Left kidney (tissue), 8 donors: Measurements from ENCODE around the gene FAM53C. TPM values are rescaled to one million over a fixed set of nuclear protein-coding genes. Genes with fewer than 3 reads are reported as not detected.
A peak's percentile ranks its signal among the peaks of the same experiment; 100 is the strongest.
"Not testable (repeated sequence)": the region's sequence is repeated elsewhere in the genome, so short reads cannot be mapped to it uniquely, and the experiment has no call there.

Source experiments
- DNase-seq: peaks from one replicate; pipeline ENCODE4 v3.0.0-alpha.2; 2013
- long read RNA-seq, 8 donors: transcript quantifications; one replicate each; lab custom pipeline, GENCODE V29; 2026
- polyA plus RNA-seq: library from polyadenylated mRNA; unstranded; fragments of 120-200 nt; gene quantifications from one replicate; pipeline ENCODE4 v1.2.1, GENCODE V29; 2013; ENCODE audit not compliant: insufficient read length

FAM53C gene
- 35.2 TPM for polyA plus RNA-seq
- long read RNA-seq, donor 1, full-length matches to known transcripts: 1 of 20 reads
- long read RNA-seq, donor 1, partial matches to known transcripts: 19 of 20 reads
- long read RNA-seq, donor 1, other reads (novel, unspliced or antisense): 0 of 20 reads
- long read RNA-seq, donor 2, full-length matches to known transcripts: 10 of 15 reads
- long read RNA-seq, donor 2, partial matches to known transcripts: 5 of 15 reads
- long read RNA-seq, donor 2, other reads (novel, unspliced or antisense): 0 of 15 reads
- long read RNA-seq, donor 3, full-length matches to known transcripts: 4 of 4 reads
- long read RNA-seq, donor 3, partial matches to known transcripts: 0 of 4 reads
- long read RNA-seq, donor 3, other reads (novel, unspliced or antisense): 0 of 4 reads
- long read RNA-seq, donor 4: 0 reads
- long read RNA-seq, donor 5, full-length matches to known transcripts: 6 of 6 reads
- long read RNA-seq, donor 5, partial matches to known transcripts: 0 of 6 reads
- long read RNA-seq, donor 5, other reads (novel, unspliced or antisense): 0 of 6 reads
- long read RNA-seq, donor 6, full-length matches to known transcripts: 2 of 2 reads
- long read RNA-seq, donor 6, partial matches to known transcripts: 0 of 2 reads
- long read RNA-seq, donor 6, other reads (novel, unspliced or antisense): 0 of 2 reads
- long read RNA-seq, donor 7, full-length matches to known transcripts: 6 of 14 reads
- long read RNA-seq, donor 7, partial matches to known transcripts: 8 of 14 reads
- long read RNA-seq, donor 7, other reads (novel, unspliced or antisense): 0 of 14 reads
- long read RNA-seq, donor 8, full-length matches to known transcripts: 3 of 3 reads
- long read RNA-seq, donor 8, partial matches to known transcripts: 0 of 3 reads
- long read RNA-seq, donor 8, other reads (novel, unspliced or antisense): 0 of 3 reads

GRCh38 chr5:138337685-138338410 is at the start of gene FAM53C:
TSS of gene FAM53C (plus strand) at chr5:138338266. CDS start at chr5:138341336, 3,070 bp downstream.
- peak; percentile 94 for DNase-seq

GRCh38 chr5:138289296-138289695 is 48.8 kb upstream of the FAM53C start:
- DNase-seq: no peak

DNA sequence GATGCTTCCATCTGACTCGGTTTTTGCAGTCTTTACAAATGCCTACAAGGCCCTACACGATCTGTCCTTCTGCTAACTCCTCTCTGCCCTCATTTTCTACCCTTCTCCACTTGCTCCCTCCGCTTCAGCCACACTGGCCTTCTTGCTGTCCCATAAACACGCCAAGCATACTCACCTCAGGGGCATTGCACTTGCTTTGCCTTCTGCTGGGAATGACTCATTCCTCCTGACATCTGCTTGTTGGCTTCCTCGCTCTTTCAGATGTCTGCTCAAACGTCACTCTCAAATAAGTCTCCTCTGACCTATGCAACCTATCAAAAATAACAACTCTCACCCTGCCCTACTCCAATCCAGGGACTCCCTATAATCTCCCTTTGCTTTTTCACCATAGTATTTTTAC is 34.7 kb upstream of the FAM53C start:
- no peak for DNase-seq

GRCh38 chr5:138305797-138306196 is 32.3 kb upstream of the FAM53C start:
- DNase-seq: no peak

DNA sequence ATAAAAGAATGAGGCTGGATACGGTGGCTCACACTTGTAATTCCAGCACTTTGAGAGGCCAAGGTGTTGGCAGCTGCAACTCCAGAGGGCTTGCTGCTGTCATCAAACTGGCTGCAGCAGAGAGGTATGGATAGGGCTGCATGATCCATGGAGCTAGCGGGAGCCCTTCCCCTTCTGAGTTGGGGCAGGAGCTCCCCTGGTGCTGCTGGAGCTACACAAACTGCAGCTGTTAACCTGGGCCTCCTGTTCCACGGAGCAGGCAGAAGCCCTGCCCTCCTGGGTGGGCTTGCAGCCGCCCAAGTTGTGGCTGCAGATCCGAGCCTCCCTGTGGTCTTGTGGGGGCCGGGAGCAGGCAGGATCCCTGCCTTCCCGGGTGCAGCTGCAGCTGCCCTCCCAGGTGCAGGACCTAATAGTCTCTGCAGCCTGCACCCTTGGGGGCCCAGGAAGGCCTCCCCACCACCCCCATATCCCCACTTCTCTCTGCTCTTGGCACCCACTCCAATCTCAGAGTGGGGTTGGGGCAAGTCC is 22.3 kb upstream of the FAM53C start:
- DNase-seq: no peak

DNA sequence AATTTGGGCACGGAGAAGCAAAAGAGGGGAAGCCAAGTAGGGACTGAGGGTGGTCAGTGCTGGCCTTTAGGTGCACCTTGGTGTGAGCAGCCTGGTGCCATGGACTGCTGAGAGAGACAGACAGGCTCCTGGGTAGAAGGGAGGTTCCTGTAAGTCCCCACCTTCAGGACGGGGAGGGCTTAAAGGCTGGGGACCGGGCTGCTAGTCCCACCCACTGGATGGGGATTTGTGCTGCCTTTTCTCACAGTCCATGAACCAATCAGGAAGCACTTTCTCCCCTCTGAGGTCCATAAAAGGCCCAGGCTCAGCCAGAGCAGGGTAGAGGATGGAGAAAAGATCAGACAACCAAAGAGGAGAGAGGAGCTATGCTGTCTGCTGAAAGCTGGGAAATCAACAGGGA is 21.7 kb upstream of the FAM53C start:
- DNase-seq: no peak

- not testable (repeated sequence) for DNase-seq
Observed at GRCh38 chr5:138318211-138318610, 19.9 kb upstream of the FAM53C start.

- DNase-seq: no peak
Observed at GRCh38 chr5:138330813-138331448, 7.1 kb upstream of the FAM53C start.

DNA sequence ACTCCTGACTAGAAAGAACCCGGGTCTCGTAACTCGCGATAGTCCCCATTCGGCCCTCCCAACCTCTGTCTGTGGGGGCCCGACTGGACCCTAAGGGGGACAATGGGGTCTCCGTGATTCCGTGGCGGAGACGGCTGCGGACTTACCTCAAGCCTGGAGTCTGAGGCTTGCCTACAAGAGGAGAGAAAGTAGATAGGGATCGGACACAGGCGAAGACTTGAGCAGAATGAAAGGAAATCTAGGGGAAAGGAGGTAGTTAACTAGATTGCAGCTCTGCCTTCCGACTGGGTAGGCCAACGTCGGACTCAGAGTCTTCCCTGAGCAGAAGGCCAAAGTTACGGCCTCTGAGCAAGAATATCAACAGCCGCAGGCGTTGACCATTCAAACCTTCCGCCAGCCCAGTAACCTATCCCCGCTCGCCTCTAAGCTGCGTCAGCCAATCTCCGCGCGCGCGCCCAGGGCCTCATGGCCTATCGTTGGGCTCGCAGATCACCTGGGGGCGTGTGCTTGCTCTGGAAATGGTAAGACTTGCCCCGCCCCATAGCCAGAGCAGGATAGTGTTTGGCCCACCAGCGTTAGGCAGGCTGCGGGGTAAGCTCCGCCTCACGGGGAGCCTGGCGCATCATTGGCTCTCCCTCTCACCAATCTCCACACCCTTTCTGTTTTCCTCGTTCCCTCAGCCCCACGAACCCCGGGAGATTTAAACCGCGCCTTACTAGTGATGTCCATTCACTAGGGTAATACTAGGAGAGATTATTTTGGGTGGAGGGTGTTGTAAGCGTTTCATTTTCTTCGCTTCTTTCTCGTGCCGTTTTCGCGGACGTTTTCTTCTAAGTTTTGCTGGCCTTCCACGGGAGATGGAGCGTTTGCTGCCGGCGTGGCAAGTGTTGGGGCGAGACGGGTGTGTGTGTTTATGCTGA is 6.4 kb upstream of the FAM53C start, which contains the start of gene CDC25C:
Gene CDC25C, minus strand, starts transcription at position 356 of the 920 bp plus-strand sequence. CDS start 624 bp downstream, outside the sequence.
- DNase-seq: peak; percentile 98

- DNase-seq: no peak
Observed at GRCh38 chr5:138334867-138335447, 3.1 kb upstream of the FAM53C start.

DNA sequence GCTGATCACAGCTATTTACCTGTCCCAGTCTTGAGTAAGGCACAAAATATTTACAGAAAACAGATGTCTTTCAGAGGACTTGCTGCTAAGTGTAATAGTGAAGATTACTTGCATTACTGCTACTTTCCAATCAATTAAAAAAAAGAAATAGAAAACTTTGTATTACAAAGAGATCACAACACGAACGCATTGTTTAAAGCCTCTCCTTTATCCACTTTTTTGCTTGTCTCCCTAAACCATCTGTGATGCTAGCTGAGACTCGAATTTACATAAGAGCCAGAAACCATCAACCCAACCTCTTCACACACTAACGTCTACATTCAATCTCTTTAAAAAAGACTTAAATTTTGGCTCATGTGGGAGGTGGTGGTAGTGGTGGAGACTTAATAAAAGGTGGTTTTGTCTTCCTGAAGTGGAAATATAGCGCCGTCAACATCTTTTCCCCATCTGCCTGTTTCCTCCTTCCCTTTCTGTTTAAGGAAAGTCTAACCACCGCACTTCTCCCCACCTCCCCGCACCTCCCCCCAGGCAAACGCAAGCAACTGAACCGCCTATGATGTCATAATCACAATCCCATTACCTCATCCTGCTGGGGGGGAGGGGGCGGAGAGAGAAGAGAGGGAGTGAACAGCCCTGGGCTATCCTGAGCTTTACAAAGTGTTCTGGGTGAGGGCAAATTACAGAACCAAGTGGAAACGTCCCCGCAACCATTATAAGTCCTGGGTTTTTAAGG is 948 bp upstream of the FAM53C start:
- DNase-seq: peak; percentile 87

DNA sequence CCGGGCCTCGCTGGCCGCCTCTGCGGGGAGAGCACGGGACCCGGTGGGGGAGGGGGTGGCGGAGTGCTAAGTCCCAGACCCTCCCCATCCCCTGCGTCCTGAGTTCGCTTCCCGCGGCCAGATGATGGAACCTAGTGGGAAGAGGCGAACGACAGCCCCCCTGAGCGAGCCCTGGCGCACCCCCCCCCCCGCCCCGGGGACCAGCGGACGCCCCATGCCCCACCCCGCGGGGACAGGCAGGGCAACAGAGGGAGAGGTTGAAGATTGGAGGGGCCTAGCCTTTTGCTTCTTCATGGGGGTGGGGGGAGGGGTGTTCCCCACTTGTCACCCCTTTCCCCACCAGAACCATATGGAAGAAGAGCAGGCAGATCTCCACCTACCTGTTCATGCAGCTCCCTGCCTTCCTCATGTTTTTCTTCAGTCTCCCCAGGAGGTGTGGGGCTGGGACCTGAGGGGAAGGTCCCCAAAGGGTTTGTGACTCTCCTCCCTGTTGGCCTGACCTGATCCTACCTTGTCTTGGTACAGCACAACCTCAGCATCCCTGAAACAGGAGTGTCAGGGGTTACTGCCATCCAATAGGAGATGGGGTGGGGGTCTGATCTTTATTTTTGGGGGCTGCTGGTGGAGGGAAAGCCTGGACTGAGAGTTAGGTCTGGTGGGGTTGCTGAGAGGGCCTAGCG is 485 bp downstream of the FAM53C start:
- no peak for DNase-seq

DNA sequence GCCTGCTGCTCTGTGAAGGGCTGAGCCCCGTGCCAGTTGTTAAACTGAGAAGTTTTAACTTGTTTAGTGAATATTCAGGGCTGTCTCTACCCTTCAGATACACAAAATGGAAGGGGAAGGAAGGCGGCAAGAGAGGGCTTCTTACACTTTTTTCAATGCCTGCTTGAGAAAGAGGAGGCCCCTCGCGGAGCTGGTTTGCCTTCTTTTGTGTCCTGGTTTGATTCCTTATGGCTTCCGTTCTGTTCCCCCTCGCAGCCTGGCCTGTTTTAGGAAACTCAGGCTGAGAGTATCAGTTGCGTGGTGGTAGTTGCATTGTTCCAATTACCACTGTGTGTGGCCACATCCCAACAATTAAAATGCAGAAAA is 1.0 kb downstream of the FAM53C start:
- no peak for DNase-seq

DNA sequence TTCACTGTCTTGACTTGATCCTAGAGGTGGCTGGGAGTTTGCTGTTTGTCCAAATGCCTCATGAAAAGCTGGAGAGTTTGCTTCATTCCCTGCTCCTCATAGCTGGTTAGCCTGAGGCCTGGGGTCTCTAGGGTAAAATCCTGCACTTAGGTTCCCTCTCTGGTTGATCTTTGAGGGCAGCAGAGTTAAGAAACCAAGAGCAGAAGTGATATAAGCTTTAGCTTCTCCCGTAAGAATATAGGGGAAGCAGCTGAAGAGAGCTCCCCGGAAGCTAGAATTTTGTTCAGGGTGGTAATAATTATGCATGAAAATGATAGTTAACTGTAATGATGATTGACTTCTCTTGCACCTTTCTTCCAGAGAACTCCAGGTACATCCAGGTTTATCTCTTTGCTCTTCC is 1.4 kb downstream of the FAM53C start:
- no peak for DNase-seq

DNA sequence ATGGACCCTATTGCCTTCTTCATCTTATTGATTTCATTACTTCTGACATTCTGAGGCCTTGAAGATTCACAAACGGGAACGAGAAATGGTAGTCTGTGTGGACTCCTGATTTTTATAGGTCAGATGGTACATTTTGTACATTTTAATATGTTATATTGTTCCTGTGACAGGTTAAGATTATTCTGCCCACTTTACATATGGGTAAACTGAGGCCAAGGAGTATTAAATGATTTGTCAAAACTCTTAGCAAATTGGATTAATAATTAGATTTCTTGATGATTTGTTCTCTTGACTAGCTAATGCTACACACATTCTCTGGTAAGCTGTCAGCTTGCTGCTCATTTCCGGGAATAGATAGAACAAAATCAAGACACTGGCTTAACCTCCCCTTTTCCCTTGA is 1.9 kb downstream of the FAM53C start:
- DNase-seq: no peak

- DNase-seq: no peak
Observed at GRCh38 chr5:138344887-138345622, 7.0 kb downstream of the FAM53C start.

GRCh38 chr5:138346889-138347288 is 8.8 kb downstream of the FAM53C start:
- no peak for DNase-seq
